ENCODE measurements around the gene ST6GAL1. TPM values are rescaled to one million over a fixed set of nuclear protein-coding genes. Genes with fewer than 3 reads are reported as not detected.

ST6GAL1 gene
- total and polyA plus RNA-seq, 11 donors, result 19.4 to 120 (median 69.9) TPM

DNA sequence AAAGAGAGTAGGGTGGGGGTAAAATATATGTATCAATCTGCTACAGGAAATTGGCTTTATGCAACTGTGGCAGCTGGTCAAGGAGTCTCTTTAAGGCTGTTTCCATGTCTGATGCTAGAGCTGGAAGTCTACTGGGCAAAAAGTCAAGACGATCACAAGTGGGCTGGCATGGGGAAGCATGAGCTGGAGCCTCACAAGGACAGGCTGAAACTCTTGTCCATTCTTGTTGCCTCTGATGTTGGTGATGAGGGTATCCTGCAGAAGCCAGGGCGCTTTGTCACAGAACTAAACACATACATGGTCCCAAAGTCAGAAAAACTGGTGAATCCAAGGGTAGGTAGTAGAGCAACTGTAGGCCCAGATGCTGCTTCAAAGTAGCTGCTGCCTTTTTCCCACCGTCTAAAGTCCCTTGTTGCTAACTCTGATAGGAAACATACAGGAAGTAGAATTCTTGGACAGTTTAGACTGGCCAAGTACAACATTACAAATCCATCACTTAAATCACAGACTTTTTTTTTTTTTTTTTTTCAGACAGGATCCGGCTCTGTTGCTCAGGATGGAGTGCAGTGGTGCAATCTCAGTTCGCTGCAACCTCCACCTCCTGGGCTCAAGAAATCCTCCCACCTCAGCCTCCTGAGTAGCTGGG is 154.8 kb downstream of the ST6GAL1 start:
- no peaks in the 10 kb centered on the region for H3K36me3 ChIP-seq
- H3K9me3 ChIP-seq, result peaks cover 0 to 32% (median 14%) of the 10 kb centered on the region in 12 donors
- H3K27ac ChIP-seq, result peak overlapping the region in 1 of 12 donors; percentile 23
- ATAC-seq, result peak in 1 of 4 donors; percentile 54
- no peak for DNase-seq
- intact Hi-C loops (cut with DNase I), result no loop called here
- no peak overlapping the region for H3K4me3 ChIP-seq
- TF ChIP-seq, protein P1, sequence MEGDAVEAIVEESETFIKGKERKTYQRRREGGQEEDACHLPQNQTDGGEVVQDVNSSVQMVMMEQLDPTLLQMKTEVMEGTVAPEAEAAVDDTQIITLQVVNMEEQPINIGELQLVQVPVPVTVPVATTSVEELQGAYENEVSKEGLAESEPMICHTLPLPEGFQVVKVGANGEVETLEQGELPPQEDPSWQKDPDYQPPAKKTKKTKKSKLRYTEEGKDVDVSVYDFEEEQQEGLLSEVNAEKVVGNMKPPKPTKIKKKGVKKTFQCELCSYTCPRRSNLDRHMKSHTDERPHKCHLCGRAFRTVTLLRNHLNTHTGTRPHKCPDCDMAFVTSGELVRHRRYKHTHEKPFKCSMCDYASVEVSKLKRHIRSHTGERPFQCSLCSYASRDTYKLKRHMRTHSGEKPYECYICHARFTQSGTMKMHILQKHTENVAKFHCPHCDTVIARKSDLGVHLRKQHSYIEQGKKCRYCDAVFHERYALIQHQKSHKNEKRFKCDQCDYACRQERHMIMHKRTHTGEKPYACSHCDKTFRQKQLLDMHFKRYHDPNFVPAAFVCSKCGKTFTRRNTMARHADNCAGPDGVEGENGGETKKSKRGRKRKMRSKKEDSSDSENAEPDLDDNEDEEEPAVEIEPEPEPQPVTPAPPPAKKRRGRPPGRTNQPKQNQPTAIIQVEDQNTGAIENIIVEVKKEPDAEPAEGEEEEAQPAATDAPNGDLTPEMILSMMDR (IDR thresholded peaks at IDR 0.05), result no peak
- no peak for TF ChIP-seq POLR2A (IDR thresholded peaks at IDR 0.05)
- peaks cover 0 to 15% (median 2%) of the 10 kb centered on the region in 12 donors for H3K4me1 ChIP-seq
- H3K27me3 ChIP-seq, result no peaks in the 10 kb centered on the region
- WGBS, 4 donors, result 47 to 64% (median 59%) methylated on average over 5 of the region's 5 CpGs

- TF ChIP-seq POLR2A (IDR thresholded peaks at IDR 0.05), result no peak
- TF ChIP-seq, protein P1 (IDR thresholded peaks at IDR 0.05), result no peak
- ATAC-seq (no peak), DNase-seq (no peak)
- H3K27me3 ChIP-seq, result no peaks in the 10 kb centered on the region
- peaks cover 0 to 32% (median 14%) of the 10 kb centered on the region in 12 donors for H3K9me3 ChIP-seq
- H3K27ac ChIP-seq, result no peak overlapping the region
- no peaks in the 10 kb centered on the region for H3K36me3 ChIP-seq
- H3K4me1 ChIP-seq, result peaks cover 0 to 15% (median 2%) of the 10 kb centered on the region in 12 donors
- intact Hi-C loops (cut with DNase I), result no loop called here
- 88 to 100% (median 98%) methylated on average over 1 of the region's 1 CpG for WGBS, 4 donors
- H3K4me3 ChIP-seq, result no peak overlapping the region
These were observed 155.6 kb downstream of the ST6GAL1 start for GRCh38 chr3:187085933-187086332.

- Histone ChIP-seq H3K36me3 (no peaks in the 10 kb centered on the region), H3K9me3 (peaks cover 0 to 32% (median 14%) of the 10 kb centered on the region in 12 donors), H3K27ac (no peak overlapping the region), H3K27me3 (no peaks in the 10 kb centered on the region), H3K4me1 (peaks cover 0 to 15% (median 2%) of the 10 kb centered on the region in 12 donors), H3K4me3 (no peak overlapping the region)
- WGBS, 4 donors, result 78 to 98% (median 95%) methylated on average over 3 of the region's 3 CpGs
- TF ChIP-seq, protein P1 (IDR thresholded peaks at IDR 0.05), result no peak
- no peak for TF ChIP-seq POLR2A (IDR thresholded peaks at IDR 0.05)
- intact Hi-C loops (cut with DNase I), result no loop called here
- ATAC-seq, result no peak
- DNase-seq, result no peak
These were observed 156.5 kb downstream of the ST6GAL1 start for GRCh38 chr3:187086831-187087230.

DNA sequence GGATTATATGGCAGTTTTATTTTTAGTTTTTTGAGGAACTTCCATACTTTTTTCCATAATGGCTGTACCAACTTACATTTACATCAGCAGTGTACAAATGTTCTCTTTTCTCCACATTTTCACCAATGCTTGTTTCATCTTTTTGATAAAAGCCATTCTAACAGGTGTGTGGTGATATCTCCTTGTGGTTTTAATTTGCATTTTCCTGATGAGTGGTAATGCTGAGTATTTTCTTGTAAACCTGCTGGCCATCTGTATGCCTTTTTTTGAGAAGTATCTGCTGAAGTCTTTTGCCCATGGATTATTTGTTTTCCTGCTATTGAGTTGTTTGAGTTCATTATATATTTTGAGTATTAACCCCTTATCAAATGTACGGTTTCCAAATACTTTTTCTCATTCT is 158.4 kb downstream of the ST6GAL1 start:
- intact Hi-C loops (cut with DNase I), result no loop called here
- DNase-seq (no peak), ATAC-seq (no peak)
- H3K4me1 ChIP-seq, result peaks cover 0 to 15% (median 2%) of the 10 kb centered on the region in 12 donors
- no peaks in the 10 kb centered on the region for H3K36me3 ChIP-seq
- no peaks in the 10 kb centered on the region for H3K27me3 ChIP-seq
- peaks cover 0 to 40% (median 19%) of the 10 kb centered on the region in 12 donors for H3K9me3 ChIP-seq
- WGBS, 4 donors, result 59 to 73% (median 66%) methylated on average over 1 of the region's 1 CpG
- no peak overlapping the region for H3K4me3 ChIP-seq
- H3K27ac ChIP-seq, result no peak overlapping the region
- TF ChIP-seq POLR2A (IDR thresholded peaks at IDR 0.05), result no peak
- TF ChIP-seq, protein P1 (IDR thresholded peaks at IDR 0.05), result no peak

Measured in heart left ventricle (tissue), 16 donors.